Colonic mucosa (tissue), 4 donors: Measurements from ENCODE around the gene IFIH1. TPM values are rescaled to one million over a fixed set of nuclear protein-coding genes. Genes with fewer than 3 reads are reported as not detected.

Source experiments
- DNase-seq: peaks from one replicate; pipeline ENCODE4 v3.0.0-alpha.2; 2020
- H3K27ac ChIP-seq: fragments of 200-600 bp; one replicate; pipeline ENCODE4 v1.8.0; 2021
- H3K27me3 ChIP-seq: fragments of 200-600 bp; one replicate; pipeline ENCODE4 v1.8.0; 2021
- H3K36me3 ChIP-seq: fragments of 200-600 bp; one replicate; pipeline ENCODE4 v1.8.0; 2021
- H3K4me1 ChIP-seq: fragments of 200-600 bp; one replicate; pipeline ENCODE4 v1.8.0; 2021; ENCODE audit warnings: mild to moderate bottlenecking
- H3K4me3 ChIP-seq: fragments of 200-600 bp; one replicate; pipeline ENCODE4 v1.8.0; 2021
- H3K9ac ChIP-seq, 2 donors: one replicate each; pipeline ENCODE4 v1.7.0; 2013; ENCODE audit warnings: control low read depth in 2 of 2, low read depth in 2 of 2, low read length in 2 of 2
- H3K9me3 ChIP-seq: fragments of 200-600 bp; one replicate; pipeline ENCODE4 v1.8.0; 2021
- CTCF ChIP-seq: fragments of 200-600 bp; IDR thresholded peaks from one replicate; pipeline ENCODE4 v1.8.0; 2022; ENCODE audit warnings: antibody characterized with exemption, mild to moderate bottlenecking
- intact Hi-C: fragments of 100-400 bp; cut with DNase I; formaldehyde crosslinking; loops from one replicate; pipeline ENCODE4 v1.14.1; 2022
- total RNA-seq, 2 donors: library from RNA; stranded (reverse); fragmentation: NEBNext Ultra II Directional in 1 of 2; extraction: Animal tissue kit (Norgen Biotek cat#: 25700) in 1 of 2; gene quantifications; one replicate each; pipeline ENCODE4 v1.2.1, GENCODE V29; 2021
- donor health status: healthy.
- donor health status: DM: no; HTN: no; CAD: no.
- donor health status: DM: no; HTN: no; CAD: no.

IFIH1 gene
- total RNA-seq, 2 donors from 2014 or later, result 16.1 to 21.1 TPM

GRCh38 chr2:162298669-162299335 lies 19.7 kb downstream of the IFIH1 start:
- H3K4me1 ChIP-seq, result no peaks in the 10 kb centered on the region
- no peak overlapping the region for H3K4me3 ChIP-seq
- no peak overlapping the region for H3K27ac ChIP-seq
- no peak overlapping the region for H3K9ac ChIP-seq
- H3K9me3 ChIP-seq, result no peaks in the 10 kb centered on the region
- TF ChIP-seq CTCF, result no peak
- DNase-seq, result no peak
- no peaks in the 10 kb centered on the region for H3K27me3 ChIP-seq
- intact Hi-C loops, result loop anchor here (2.0 to 5.0 kb wide), 2 partner anchors 77 to 146 kb away; partner anchors contain the start of gene GCG
- no peaks in the 10 kb centered on the region for H3K36me3 ChIP-seq

- Histone ChIP-seq H3K4me1 (no peaks in the 10 kb centered on the region), H3K36me3 (no peaks in the 10 kb centered on the region), H3K27ac (no peak overlapping the region), H3K4me3 (no peak overlapping the region), H3K9me3 (no peaks in the 10 kb centered on the region), H3K27me3 (no peaks in the 10 kb centered on the region), H3K9ac (no peak overlapping the region)
- peak; percentile 79 for TF ChIP-seq CTCF
- peak; percentile 85 for DNase-seq
- intact Hi-C loops, result loop anchor here (2.0 to 5.0 kb wide), 2 partner anchors 76 to 145 kb away; partner anchors contain the start of gene GCG
Observed at GRCh38 chr2:162297925-162298552, 20.4 kb downstream of the IFIH1 start.

- Histone ChIP-seq H3K27ac (no peak overlapping the region), H3K36me3 (no peaks in the 10 kb centered on the region), H3K9ac (no peak overlapping the region), H3K27me3 (no peaks in the 10 kb centered on the region), H3K4me3 (no peak overlapping the region), H3K4me1 (no peaks in the 10 kb centered on the region), H3K9me3 (no peaks in the 10 kb centered on the region)
- DNase-seq, result no peak
- TF ChIP-seq CTCF, result no peak
- intact Hi-C loops, result loop anchor here (5.0 kb wide), 1 partner anchor 73 kb away; no protein-coding TSS in a partner anchor
Observed at GRCh38 chr2:162295009-162295408, 23.5 kb downstream of the IFIH1 start.

GRCh38 chr2:162293122-162293786 lies 25.2 kb downstream of the IFIH1 start:
- H3K36me3 ChIP-seq, result no peaks in the 10 kb centered on the region
- no peaks in the 10 kb centered on the region for H3K9me3 ChIP-seq
- intact Hi-C loops, result no loop called here
- H3K4me1 ChIP-seq, result no peaks in the 10 kb centered on the region
- no peaks in the 10 kb centered on the region for H3K27me3 ChIP-seq
- DNase-seq, result no peak
- peak overlapping the region in 1 of 2 donors; percentile 28 for H3K9ac ChIP-seq
- TF ChIP-seq CTCF, result no peak
- no peak overlapping the region for H3K4me3 ChIP-seq
- no peak overlapping the region for H3K27ac ChIP-seq

GRCh38 chr2:162291748-162292147 lies 26.7 kb downstream of the IFIH1 start:
- no peak overlapping the region for H3K27ac ChIP-seq
- no peaks in the 10 kb centered on the region for H3K4me1 ChIP-seq
- H3K9ac ChIP-seq, result no peak overlapping the region
- H3K36me3 ChIP-seq, result no peaks in the 10 kb centered on the region
- no peaks in the 10 kb centered on the region for H3K27me3 ChIP-seq
- intact Hi-C loops, result no loop called here
- H3K4me3 ChIP-seq, result no peak overlapping the region
- no peak for DNase-seq
- no peak for TF ChIP-seq CTCF
- H3K9me3 ChIP-seq, result no peaks in the 10 kb centered on the region
